ENCODE data around the gene NKRF. TPM values are rescaled to one million over a fixed set of nuclear protein-coding genes. Genes with fewer than 3 reads are reported as not detected.
A peak's percentile ranks its signal among the peaks of the same experiment; 100 is the strongest.

Gene NKRF
- 10.1 and 18.0 TPM in 2 replicates for total RNA-seq (2014; rRNA removed; shearing (Covaris generic); ENCODE audit: low replicate concordance)

DNA sequence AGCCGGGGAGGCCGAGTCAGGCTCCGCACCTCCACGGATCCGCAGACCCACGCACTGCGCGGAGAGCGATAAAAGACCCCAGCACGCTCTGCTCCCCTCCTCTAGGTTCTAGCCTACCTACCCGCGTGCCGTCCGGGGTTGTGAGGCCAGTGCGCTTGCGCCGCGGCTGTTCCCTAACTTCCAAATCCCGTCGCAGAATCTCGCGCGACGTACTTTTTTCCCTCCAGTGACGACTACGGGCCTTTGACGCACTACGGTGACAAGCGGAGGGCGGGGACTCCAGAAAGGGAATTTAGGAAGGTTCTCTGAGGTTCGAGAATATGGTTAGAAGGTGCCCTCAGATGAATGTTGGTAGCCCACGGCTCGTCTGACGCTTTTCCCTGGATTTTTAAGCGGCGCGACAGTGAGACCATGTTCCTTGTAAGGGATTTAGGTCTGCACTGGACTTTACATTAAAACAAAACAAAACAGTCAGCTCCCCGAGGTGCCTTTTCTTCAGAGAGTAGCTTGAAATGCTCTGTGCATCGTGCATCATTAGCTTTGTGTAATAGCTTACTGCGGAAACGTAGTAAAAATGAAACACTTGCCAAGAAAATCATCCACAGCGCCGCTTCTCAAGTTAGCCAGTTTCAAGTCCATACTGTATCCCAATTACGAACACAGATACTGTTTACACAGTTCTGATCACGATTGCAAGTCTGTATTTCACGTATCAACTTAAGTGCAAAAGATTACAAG lies at the start of gene NKRF:
Gene NKRF (minus strand): TSS at position 145 of the 738 bp plus-strand sequence.
- Histone ChIP-seq H3K9ac (ENCODE audit: low read length) (peak within 1 kb of the TSS; percentile 94), H3K27ac (ENCODE audit: low read length) (peak within 1 kb of the TSS; percentile 80), H3K4me2 (ENCODE audit: low read depth, low read length, poor library complexity, severe bottlenecking) (peak within 1 kb of the TSS; percentile 68), H3K79me2 (ENCODE audit: low read length) (peaks cover 47% of the 10 kb centered on the region), H3K36me3 (ENCODE audit: insufficient read depth, low read length) (no peaks in the 10 kb centered on the region), H3K27me3 (ENCODE audit: low read length) (no peaks in the 10 kb centered on the region), H4K20me1 (ENCODE audit: insufficient read depth, low read depth, low read length) (0 out of 2 replicates have a peak, but pooled peaks cover 4% of the 10 kb centered on the region), H3K9me3 (ENCODE audit: low read length) (no peaks in the 10 kb centered on the region), H2AFZ (ENCODE audit: low read length) (peak within 1 kb of the TSS; percentile 40; the same call in 1 of the 2 replicates), H3K4me1 (ENCODE audit: low read length) (peaks cover 24% of the 10 kb centered on the region), H3K9me2 (replicated peaks; ENCODE audit: insufficient read depth, low read length) (no peaks in the 10 kb centered on the region), H3K4me3 (ENCODE audit: low read length) (peak within 1 kb of the TSS; percentile 81)
- peak; percentile 96 for DNase-seq

GRCh38 chrX:119655125-119655524 lies 48.9 kb upstream of the NKRF start:
- Histone ChIP-seq H3K27me3 (ENCODE audit: low read length) (no peaks in the 10 kb centered on the region), H3K9me3 (ENCODE audit: low read length) (no peaks in the 10 kb centered on the region), H3K36me3 (ENCODE audit: insufficient read depth, low read length) (no peaks in the 10 kb centered on the region), H3K9ac (ENCODE audit: low read length) (no peak overlapping the region), H4K20me1 (ENCODE audit: insufficient read depth, low read depth, low read length) (no peaks in the 10 kb centered on the region), H3K4me1 (ENCODE audit: low read length) (no peaks in the 10 kb centered on the region), H2AFZ (ENCODE audit: low read length) (no peak overlapping the region), H3K79me2 (ENCODE audit: low read length) (no peaks in the 10 kb centered on the region), H3K4me3 (ENCODE audit: low read length) (no peak overlapping the region), H3K4me2 (ENCODE audit: low read depth, low read length, poor library complexity, severe bottlenecking) (no peak overlapping the region), H3K9me2 (replicated peaks; ENCODE audit: insufficient read depth, low read length) (no peaks in the 10 kb centered on the region), H3K27ac (ENCODE audit: low read length) (no peak overlapping the region)
- no peak for DNase-seq

DNA sequence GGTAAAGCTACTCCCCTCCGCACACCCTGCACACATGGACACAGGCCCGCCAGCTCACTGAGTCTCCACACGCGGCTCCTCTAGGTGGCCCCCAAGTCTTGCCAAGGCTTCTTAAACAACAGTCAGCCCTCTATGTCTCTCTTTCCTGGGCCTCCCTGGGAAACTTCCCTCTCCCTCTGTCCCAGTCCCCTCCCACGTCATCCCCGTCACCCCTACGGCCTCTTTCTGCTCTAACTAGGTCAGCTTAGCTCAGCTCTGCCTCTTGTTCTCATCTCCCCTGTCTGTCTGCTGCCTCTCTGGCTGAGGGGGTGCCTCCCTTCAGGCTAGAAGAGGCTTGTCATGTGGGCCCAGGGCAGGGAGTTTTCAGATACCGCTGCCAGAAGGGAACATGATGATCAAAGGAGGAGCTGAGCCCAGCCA lies 47.9 kb upstream of the NKRF start:
- DNase-seq = no peak
- Histone ChIP-seq H3K9me3 (ENCODE audit: low read length) (no peaks in the 10 kb centered on the region), H3K27ac (ENCODE audit: low read length) (no peak overlapping the region), H3K4me3 (ENCODE audit: low read length) (no peak overlapping the region), H3K4me1 (ENCODE audit: low read length) (no peaks in the 10 kb centered on the region), H3K36me3 (ENCODE audit: insufficient read depth, low read length) (no peaks in the 10 kb centered on the region), H2AFZ (ENCODE audit: low read length) (no peak overlapping the region), H3K4me2 (ENCODE audit: low read depth, low read length, poor library complexity, severe bottlenecking) (no peak overlapping the region), H3K9me2 (replicated peaks; ENCODE audit: insufficient read depth, low read length) (no peaks in the 10 kb centered on the region), H4K20me1 (ENCODE audit: insufficient read depth, low read depth, low read length) (no peaks in the 10 kb centered on the region), H3K79me2 (ENCODE audit: low read length) (no peaks in the 10 kb centered on the region), H3K9ac (ENCODE audit: low read length) (no peak overlapping the region), H3K27me3 (ENCODE audit: low read length) (no peaks in the 10 kb centered on the region)

DNA sequence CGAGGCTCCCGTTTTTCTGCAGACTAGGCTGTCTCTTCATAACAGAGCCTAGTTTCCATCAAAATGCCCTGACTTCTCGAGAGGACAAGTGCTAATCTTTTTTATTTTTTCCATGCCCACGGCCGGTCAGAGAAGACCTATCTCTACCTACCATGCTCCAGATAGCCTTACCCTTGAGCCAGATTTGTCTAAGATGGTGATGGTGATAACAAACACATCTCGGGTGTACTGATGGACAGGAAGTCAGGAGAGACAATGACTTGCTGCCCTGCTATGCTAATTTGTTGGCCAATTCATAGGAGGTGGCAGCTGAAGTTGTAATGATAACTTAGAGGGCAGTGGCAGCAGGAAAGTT lies 42.2 kb upstream of the NKRF start:
- Histone ChIP-seq H3K9me3 (ENCODE audit: low read length) (no peaks in the 10 kb centered on the region), H3K27ac (ENCODE audit: low read length) (no peak overlapping the region), H3K9ac (ENCODE audit: low read length) (no peak overlapping the region), H3K27me3 (ENCODE audit: low read length) (no peaks in the 10 kb centered on the region), H3K4me2 (ENCODE audit: low read depth, low read length, poor library complexity, severe bottlenecking) (no peak overlapping the region), H3K9me2 (replicated peaks; ENCODE audit: insufficient read depth, low read length) (no peaks in the 10 kb centered on the region), H4K20me1 (ENCODE audit: insufficient read depth, low read depth, low read length) (no peaks in the 10 kb centered on the region), H3K36me3 (ENCODE audit: insufficient read depth, low read length) (no peaks in the 10 kb centered on the region), H3K79me2 (ENCODE audit: low read length) (no peaks in the 10 kb centered on the region), H2AFZ (ENCODE audit: low read length) (no peak overlapping the region), H3K4me1 (ENCODE audit: low read length) (no peaks in the 10 kb centered on the region), H3K4me3 (ENCODE audit: low read length) (no peak overlapping the region)
- no peak for DNase-seq

DNA sequence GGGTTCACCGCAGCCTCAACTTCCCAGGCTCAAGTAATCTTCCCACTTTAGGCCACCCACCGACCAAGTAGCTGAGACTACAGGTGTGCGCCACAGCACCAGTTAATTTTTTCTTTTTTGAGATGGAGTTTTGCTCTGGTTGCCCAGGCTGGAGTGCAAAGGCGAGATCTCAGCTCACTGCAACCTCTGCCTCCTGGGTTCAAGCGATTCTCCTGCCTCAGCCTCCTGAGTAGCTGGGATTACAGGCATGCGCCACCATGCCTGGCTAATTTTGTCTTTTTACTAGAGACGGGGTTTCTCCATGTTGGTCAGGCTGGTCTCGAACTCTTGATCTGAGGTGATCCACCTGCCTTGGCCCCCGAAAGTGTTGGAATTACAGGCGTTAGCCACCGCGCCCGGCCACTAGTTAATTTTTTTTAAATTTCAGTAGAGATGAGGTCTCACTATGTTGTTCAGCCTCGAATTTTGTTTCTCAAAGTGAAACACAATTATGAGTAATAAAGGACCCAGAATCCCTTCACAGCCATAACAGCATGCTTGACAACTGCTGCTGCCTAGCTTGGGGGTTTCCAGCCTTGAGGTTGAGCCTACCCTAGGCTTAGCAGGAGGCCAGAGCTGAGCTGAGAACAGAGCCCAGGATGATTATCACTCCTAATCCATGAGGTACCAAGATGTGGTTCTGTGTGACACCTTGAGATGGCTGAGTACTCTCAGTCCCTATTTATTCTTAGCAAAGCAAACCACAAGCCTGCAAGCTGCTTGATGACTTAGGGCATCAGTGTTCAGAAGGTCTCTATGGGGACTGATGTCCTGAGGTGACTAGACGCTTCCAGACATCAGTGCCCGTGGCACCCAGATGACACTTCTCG lies 41.6 kb upstream of the NKRF start:
- H3K4me3 ChIP-seq (ENCODE audit: low read length) = no peak overlapping the region
- no peak overlapping the region for H3K27ac ChIP-seq (ENCODE audit: low read length)
- DNase-seq = no peak
- H3K4me2 ChIP-seq (ENCODE audit: low read depth, low read length, poor library complexity, severe bottlenecking) = no peak overlapping the region
- no peaks in the 10 kb centered on the region for H3K27me3 ChIP-seq (ENCODE audit: low read length)
- no peak overlapping the region for H3K9ac ChIP-seq (ENCODE audit: low read length)
- no peaks in the 10 kb centered on the region for H3K36me3 ChIP-seq (ENCODE audit: insufficient read depth, low read length)
- H3K9me3 ChIP-seq (ENCODE audit: low read length) = no peaks in the 10 kb centered on the region
- H3K79me2 ChIP-seq (ENCODE audit: low read length) = no peaks in the 10 kb centered on the region
- H3K4me1 ChIP-seq (ENCODE audit: low read length) = no peaks in the 10 kb centered on the region
- H4K20me1 ChIP-seq (ENCODE audit: insufficient read depth, low read depth, low read length) = no peaks in the 10 kb centered on the region
- H3K9me2 ChIP-seq (replicated peaks; ENCODE audit: insufficient read depth, low read length) = no peaks in the 10 kb centered on the region
- H2AFZ ChIP-seq (ENCODE audit: low read length) = no peak overlapping the region

DNA sequence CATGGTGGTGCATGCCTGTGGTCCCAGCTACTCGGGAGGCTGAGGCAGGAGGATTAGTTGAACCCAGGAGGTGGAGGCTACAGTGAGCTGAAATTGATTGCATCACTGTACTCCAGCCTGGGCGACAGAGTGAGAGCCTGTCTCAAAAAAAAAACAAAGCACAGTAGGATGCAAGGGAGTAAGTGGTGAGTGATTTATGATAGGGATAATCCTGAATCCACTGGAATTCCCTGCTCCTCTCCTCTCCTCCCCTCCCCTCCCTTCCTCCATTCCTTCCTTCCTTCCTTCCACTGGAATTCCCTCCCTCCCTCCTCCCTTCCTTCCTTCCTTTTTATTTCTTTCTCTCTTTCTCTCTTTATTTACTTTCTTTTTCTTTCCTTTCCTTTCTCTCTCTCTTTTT lies 40.9 kb upstream of the NKRF start:
- Histone ChIP-seq H2AFZ (ENCODE audit: low read length) (no peak overlapping the region), H3K9ac (ENCODE audit: low read length) (no peak overlapping the region), H3K27me3 (ENCODE audit: low read length) (no peaks in the 10 kb centered on the region), H3K36me3 (ENCODE audit: insufficient read depth, low read length) (no peaks in the 10 kb centered on the region), H3K27ac (ENCODE audit: low read length) (no peak overlapping the region), H4K20me1 (ENCODE audit: insufficient read depth, low read depth, low read length) (no peaks in the 10 kb centered on the region), H3K4me2 (ENCODE audit: low read depth, low read length, poor library complexity, severe bottlenecking) (no peak overlapping the region), H3K4me3 (ENCODE audit: low read length) (no peak overlapping the region), H3K9me2 (replicated peaks; ENCODE audit: insufficient read depth, low read length) (no peaks in the 10 kb centered on the region), H3K4me1 (ENCODE audit: low read length) (no peaks in the 10 kb centered on the region), H3K9me3 (ENCODE audit: low read length) (no peaks in the 10 kb centered on the region), H3K79me2 (ENCODE audit: low read length) (no peaks in the 10 kb centered on the region)
- no peak for DNase-seq

DNA sequence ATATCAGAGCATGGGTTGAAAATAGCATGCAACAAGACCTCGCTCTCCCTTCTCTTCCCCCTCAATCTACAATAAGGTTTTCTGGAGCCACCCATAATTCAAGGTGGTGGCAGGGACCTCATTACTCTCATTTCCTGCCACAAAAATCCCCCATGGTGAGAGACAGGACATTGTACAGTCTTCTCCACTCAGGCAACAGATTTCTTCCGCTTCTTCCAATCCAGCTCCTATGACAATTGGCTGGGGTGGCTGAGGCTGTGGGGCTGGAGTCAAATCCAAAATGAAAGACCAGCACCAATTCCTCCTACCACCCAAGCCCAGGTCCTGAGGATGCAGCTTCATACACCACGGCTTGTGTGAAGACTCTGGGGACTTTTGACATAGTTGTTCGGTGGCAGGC lies 40.3 kb upstream of the NKRF start:
- Histone ChIP-seq H4K20me1 (ENCODE audit: insufficient read depth, low read depth, low read length) (no peaks in the 10 kb centered on the region), H3K27ac (ENCODE audit: low read length) (no peak overlapping the region), H3K9ac (ENCODE audit: low read length) (no peak overlapping the region), H2AFZ (ENCODE audit: low read length) (no peak overlapping the region), H3K4me1 (ENCODE audit: low read length) (no peaks in the 10 kb centered on the region), H3K27me3 (ENCODE audit: low read length) (no peaks in the 10 kb centered on the region), H3K9me3 (ENCODE audit: low read length) (no peaks in the 10 kb centered on the region), H3K4me3 (ENCODE audit: low read length) (no peak overlapping the region), H3K79me2 (ENCODE audit: low read length) (no peaks in the 10 kb centered on the region), H3K9me2 (replicated peaks; ENCODE audit: insufficient read depth, low read length) (no peaks in the 10 kb centered on the region), H3K36me3 (ENCODE audit: insufficient read depth, low read length) (no peaks in the 10 kb centered on the region), H3K4me2 (ENCODE audit: low read depth, low read length, poor library complexity, severe bottlenecking) (no peak overlapping the region)
- no peak for DNase-seq

GRCh38 chrX:119643696-119644095 lies 37.5 kb upstream of the NKRF start:
- Histone ChIP-seq H3K27ac (ENCODE audit: low read length) (no peak overlapping the region), H4K20me1 (ENCODE audit: insufficient read depth, low read depth, low read length) (no peaks in the 10 kb centered on the region), H3K27me3 (ENCODE audit: low read length) (no peaks in the 10 kb centered on the region), H3K9me3 (ENCODE audit: low read length) (no peaks in the 10 kb centered on the region), H3K9ac (ENCODE audit: low read length) (no peak overlapping the region), H3K9me2 (replicated peaks; ENCODE audit: insufficient read depth, low read length) (no peaks in the 10 kb centered on the region), H3K4me2 (ENCODE audit: low read depth, low read length, poor library complexity, severe bottlenecking) (no peak overlapping the region), H3K79me2 (ENCODE audit: low read length) (no peaks in the 10 kb centered on the region), H3K4me3 (ENCODE audit: low read length) (no peak overlapping the region), H3K4me1 (ENCODE audit: low read length) (no peaks in the 10 kb centered on the region), H2AFZ (ENCODE audit: low read length) (no peak overlapping the region), H3K36me3 (ENCODE audit: insufficient read depth, low read length) (no peaks in the 10 kb centered on the region)
- no peak for DNase-seq
